Neuronal stem cell (in vitro differentiated cells): ENCODE results near the gene NOL4L.

ENCODE experiments used
- DNase-seq: peaks from one replicate; pipeline ENCODE4 v3.0.0-alpha.2; 2013; ENCODE audit warnings: low spot score
- H2AFZ ChIP-seq: one replicate; pipeline ENCODE4 v1.6.1; 2013; ENCODE audit warnings: mild to moderate bottlenecking, low read length, inconsistent platforms
- H2AK5ac ChIP-seq: 2 replicates; pipeline ENCODE4 v1.6.1; 2013; ENCODE audit warnings: low read depth, mild to moderate bottlenecking, inconsistent platforms, low read length, moderate library complexity, mixed read lengths
- H2BK120ac ChIP-seq: 2 replicates; pipeline ENCODE4 v1.6.1; 2013; ENCODE audit warnings: low read depth, mild to moderate bottlenecking, inconsistent platforms, low read length, moderate library complexity, mixed read lengths
- H2BK12ac ChIP-seq: one replicate; pipeline ENCODE4 v1.6.1; 2013; ENCODE audit warnings: low read length, inconsistent platforms
- H2BK15ac ChIP-seq: 2 replicates; pipeline ENCODE4 v1.6.1; 2013; ENCODE audit warnings: mild to moderate bottlenecking, low read length, inconsistent platforms, mixed read lengths
- H2BK5ac ChIP-seq: one replicate; pipeline ENCODE4 v1.6.1; 2013; ENCODE audit warnings: inconsistent platforms, mild to moderate bottlenecking, low read length, moderate library complexity
- H3K14ac ChIP-seq: one replicate; pipeline ENCODE4 v1.6.1; 2013; ENCODE audit warnings: low read length, inconsistent platforms
- H3K18ac ChIP-seq: 2 replicates; pipeline ENCODE4 v1.6.1; 2013; ENCODE audit warnings: low read length, inconsistent platforms
- H3K23ac ChIP-seq: 2 replicates; pipeline ENCODE4 v1.6.1; 2013; ENCODE audit warnings: low read depth, mild to moderate bottlenecking, mixed read lengths, low read length, inconsistent platforms; ENCODE audit not compliant: poor library complexity
- H3K27ac ChIP-seq: replicated peaks from 3 replicates; pipeline ENCODE4 v1.5.1; 2013; ENCODE audit warnings: low read length, inconsistent platforms
- H3K27me3 ChIP-seq, 3 experiments: 2 replicates each; pipeline ENCODE4 v1.6.1; 2013; ENCODE audit warnings: low read length in 3 of 3, mild to moderate bottlenecking in 2 of 3, inconsistent platforms in 1 of 3, low read depth in 1 of 3, mixed read lengths in 1 of 3, moderate library complexity in 1 of 3; ENCODE audit not compliant: control insufficient read depth in 3 of 3, insufficient read depth in 3 of 3
- H3K36me3 ChIP-seq, 2 donors: replicated peaks in 1 of 2; 2 replicates each; pipeline ENCODE4 v1.6.1; 2013; ENCODE audit warnings: low read length in 2 of 2; ENCODE audit not compliant: control insufficient read depth in 2 of 2, insufficient read depth in 2 of 2
- H3K4ac ChIP-seq: 2 replicates; pipeline ENCODE4 v1.6.1; 2013; ENCODE audit warnings: inconsistent platforms, mild to moderate bottlenecking, low read length, moderate library complexity
- H3K4me1 ChIP-seq, 2 donors: 1 replicate in 1 of 2; 2 replicates in 1 of 2; pipeline ENCODE4 v1.6.1; 2013; ENCODE audit warnings: low read length in 2 of 2, low read depth in 1 of 2; ENCODE audit not compliant: control insufficient read depth in 2 of 2, insufficient read depth in 1 of 2
- H3K4me2 ChIP-seq: one replicate; pipeline ENCODE4 v1.6.1; 2013; ENCODE audit warnings: mild to moderate bottlenecking, low read length, inconsistent platforms; ENCODE audit not compliant: insufficient read depth, poor library complexity, severe bottlenecking
- H3K4me3 ChIP-seq, 2 donors: 2 replicates each; pipeline ENCODE4 v1.5.1; 2013; ENCODE audit warnings: low read length in 2 of 2, mild to moderate bottlenecking in 2 of 2, inconsistent platforms in 1 of 2, moderate library complexity in 1 of 2
- H3K79me1 ChIP-seq: one replicate; pipeline ENCODE4 v1.6.1; 2013; ENCODE audit warnings: low read depth, mild to moderate bottlenecking, inconsistent platforms, low read length, moderate library complexity
- H3K9ac ChIP-seq: one replicate; pipeline ENCODE4 v1.6.1; 2013; ENCODE audit warnings: mild to moderate bottlenecking, low read depth, low read length, inconsistent platforms; ENCODE audit not compliant: poor library complexity
- H3K9me3 ChIP-seq, 2 donors: replicated peaks in 1 of 2; 2 replicates each; pipeline versions ENCODE3 to v1.6.1; 2013; ENCODE audit warnings: low read length in 2 of 2, mild to moderate bottlenecking in 2 of 2, inconsistent platforms in 1 of 2, low read depth in 1 of 2, mixed read lengths in 1 of 2, moderate library complexity in 1 of 2; ENCODE audit not compliant: control insufficient read depth in 2 of 2, insufficient read depth in 1 of 2
- H4K8ac ChIP-seq: one replicate; pipeline ENCODE4 v1.6.1; 2013; ENCODE audit warnings: low read depth, mild to moderate bottlenecking, inconsistent platforms, low read length, moderate library complexity
- H4K91ac ChIP-seq: one replicate; pipeline ENCODE4 v1.6.1; 2013; ENCODE audit warnings: low read length, low read depth, mild to moderate bottlenecking, inconsistent platforms; ENCODE audit not compliant: poor library complexity
- WGBS, 2 donors: extraction: QIAGEN DNeasy Blood & Tissue Kit; methylation state at CpG; one replicate each; pipeline ENCODE4 v1.1.7; 2013; ENCODE audit warnings: missing lambda C conversion rate in 2 of 2, mixed read lengths in 1 of 2; ENCODE audit not compliant: insufficient read length in 2 of 2, insufficient replicate concordance in 1 of 2; ENCODE audit errors: extremely low coverage in 2 of 2; 5-methylcytosine and 5-hydroxymethylcytosine counted together

NOL4L gene

DNA sequence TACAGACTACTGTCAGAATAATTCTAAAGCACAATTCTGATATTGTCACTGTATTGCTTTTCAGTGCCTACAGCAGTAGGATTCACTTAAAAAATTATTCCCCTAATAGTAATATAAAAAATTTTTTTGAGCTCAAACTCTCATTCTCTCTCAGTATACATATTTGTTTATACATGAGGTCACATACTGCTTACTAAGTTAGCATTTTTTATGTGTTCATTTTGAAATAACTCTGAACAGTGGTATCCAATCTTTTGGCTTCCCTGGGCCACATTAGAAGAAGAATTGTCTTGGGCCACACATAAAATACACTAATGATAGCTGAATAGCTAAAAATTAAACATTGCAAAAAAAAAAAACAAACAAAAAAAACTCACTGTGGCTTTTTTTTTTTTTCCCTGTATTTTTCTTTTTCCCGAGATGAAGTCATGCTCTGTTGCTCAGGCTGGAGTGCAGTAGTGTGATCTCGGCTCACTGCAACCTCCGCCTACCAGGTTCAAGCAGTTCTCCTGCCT lies 188.4 kb downstream of the NOL4L start:
- Histone ChIP-seq H2AK5ac (no peak overlapping the region), H3K9me3 (peaks cover 0 to 7% of the 10 kb centered on the region in 2 donors), H2BK12ac (no peak overlapping the region), H3K9ac (no peak overlapping the region), H3K36me3 (peaks cover 0 to 57% of the 10 kb centered on the region in 2 donors), H3K27ac (no peak overlapping the region), H4K91ac (no peak overlapping the region), H3K14ac (no peak overlapping the region), H2BK5ac (no peak overlapping the region), H3K23ac (no peak overlapping the region), H2BK120ac (no peak overlapping the region), H3K4me2 (no peak overlapping the region), H2BK15ac (no peak overlapping the region), H3K18ac (no peak overlapping the region), H3K4ac (no peak overlapping the region), H3K4me3 (no peak overlapping the region), H3K79me1 (peaks cover 2% of the 10 kb centered on the region), H2AFZ (no peak overlapping the region), H3K27me3 (no peaks in the 10 kb centered on the region), H4K8ac (no peak overlapping the region), H3K4me1 (no peaks in the 10 kb centered on the region)
- WGBS, 2 donors, result no CpG with 5 or more reads among the region's 3 CpGs
- no peak for DNase-seq

DNA sequence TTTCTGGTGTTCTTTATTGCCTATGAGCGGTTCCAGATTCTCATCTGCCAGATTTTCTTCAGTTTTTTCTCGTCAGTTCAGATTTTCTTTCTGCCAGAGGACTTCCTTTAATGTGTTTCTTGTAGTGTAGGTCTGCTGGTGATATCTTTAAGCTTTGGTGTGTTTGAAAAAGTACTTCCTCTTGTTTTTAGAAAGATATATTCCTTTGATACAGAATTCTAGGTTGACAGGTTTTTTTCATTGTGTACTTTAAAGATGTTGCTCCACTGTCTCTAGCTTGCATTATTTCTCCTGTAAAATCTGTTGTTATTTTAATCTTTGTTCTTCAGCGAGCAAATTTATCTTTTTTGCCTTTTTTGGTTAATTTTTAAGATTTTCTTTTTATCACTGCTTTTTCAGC lies 190.1 kb downstream of the NOL4L start:
- Histone ChIP-seq H3K27ac (no peak overlapping the region), H3K4me2 (no peak overlapping the region), H2BK120ac (no peak overlapping the region), H3K79me1 (peaks cover 2% of the 10 kb centered on the region), H3K36me3 (peaks cover 3 to 58% of the 10 kb centered on the region in 2 donors), H3K9ac (no peak overlapping the region), H4K8ac (no peak overlapping the region), H3K9me3 (peaks cover 0 to 7% of the 10 kb centered on the region in 2 donors), H2AK5ac (no peak overlapping the region), H2BK5ac (no peak overlapping the region), H3K27me3 (no peaks in the 10 kb centered on the region), H3K4me3 (no peak overlapping the region), H4K91ac (no peak overlapping the region), H3K4me1 (no peaks in the 10 kb centered on the region), H2BK15ac (no peak overlapping the region), H3K18ac (no peak overlapping the region), H3K14ac (no peak overlapping the region), H3K4ac (no peak overlapping the region), H2BK12ac (no peak overlapping the region), H2AFZ (no peak overlapping the region), H3K23ac (no peak overlapping the region)
- no peak for DNase-seq
- WGBS, 2 donors, result no CpG with 5 or more reads among the region's 3 CpGs
